ENCODE measurements around the gene MFSD12. TPM values are rescaled to one million over a fixed set of nuclear protein-coding genes. Genes with fewer than 3 reads are reported as not detected.
A peak's percentile ranks its signal among the peaks of the same experiment; 100 is the strongest.
"Not testable (repeated sequence)": the region's sequence is repeated elsewhere in the genome, so short reads cannot be mapped to it uniquely, and the experiment has no call there.

MFSD12 gene
- polyA plus RNA-seq, 3 donors: 47.9 to 150 (median 55.5) TPM

DNA sequence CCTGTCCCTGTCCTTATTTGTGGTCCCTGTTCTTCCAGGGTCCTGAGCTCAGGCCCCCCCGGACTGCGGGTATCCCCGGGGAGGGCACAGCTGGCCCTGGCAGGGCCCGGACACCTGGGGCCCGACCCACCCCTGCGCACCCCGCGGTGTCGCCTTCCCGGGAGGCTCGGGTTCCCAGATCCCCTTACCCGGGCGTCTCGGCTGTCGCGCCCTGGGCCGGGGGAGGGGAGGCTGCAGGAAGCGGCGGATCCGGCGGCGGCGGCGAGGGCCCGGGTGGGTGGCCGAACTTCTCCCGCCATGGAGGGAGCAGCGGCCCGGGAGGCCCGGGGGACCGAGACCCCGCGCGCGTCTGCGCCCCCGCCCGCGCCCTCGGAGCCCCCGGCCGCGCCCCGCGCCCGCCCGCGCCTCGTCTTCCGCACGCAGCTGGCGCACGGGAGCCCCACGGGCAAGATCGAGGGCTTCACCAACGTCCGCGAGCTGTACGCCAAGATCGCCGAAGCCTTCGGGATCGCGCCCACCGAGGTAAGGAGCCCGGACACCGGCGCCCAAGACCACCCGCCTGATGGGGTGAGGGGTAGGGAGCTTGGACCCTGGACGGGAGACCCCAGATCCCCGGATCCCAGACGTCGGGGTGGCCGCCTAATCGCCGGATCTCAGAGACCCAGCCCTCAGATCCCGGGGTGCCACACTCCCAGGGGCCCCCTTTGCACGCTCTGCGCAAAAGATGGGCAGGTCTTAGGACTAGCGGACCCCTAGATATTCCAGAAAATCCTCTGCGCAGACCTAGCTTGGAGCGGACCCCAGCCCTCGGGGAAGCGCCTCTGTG, 28.1 kb upstream of the MFSD12 start, which contains the start of gene GIPC3:
Gene GIPC3 (plus strand): TSS at position 178 of the 826 bp plus-strand sequence. CDS start 120 bp downstream, at position 298.
- H3K9me3 ChIP-seq (replicated peaks in 1 of 2; ENCODE audit: control insufficient read depth in 1 of 2, insufficient read depth in 1 of 2, low read length in 2 of 2): peaks cover 0 to 6% of the 10 kb centered on the region in 2 donors
- Mint-ChIP-seq H3K27ac (no peak within 1 kb of the TSS), H3K36me3 (no peaks in the 10 kb centered on the region), H3K27me3 (ENCODE audit: low read depth in 3 of 3) (peaks cover 22 to 34% (median 25%) of the 10 kb centered on the region in 3 donors), H3K4me3 (peak within 1 kb of the TSS in 1 of 2 donors; percentile 51), H3K9me3 (peaks cover 0 to 7% (median 0%) of the 10 kb centered on the region in 7 donors), H3K4me1 (peaks cover 4% of the 10 kb centered on the region)
- 1% methylated on average over 83 of the region's 84 CpGs for WGBS (ENCODE audit: insufficient coverage)
- no peaks in the 10 kb centered on the region for H4K20me1 ChIP-seq (ENCODE audit: insufficient read depth, low read length)
- no peak within 1 kb of the TSS for H2AFZ ChIP-seq (ENCODE audit: insufficient read depth, low read depth, low read length, poor library complexity, severe bottlenecking)
- no peaks in the 10 kb centered on the region for H3K36me3 ChIP-seq (replicated peaks in 1 of 2; ENCODE audit: control insufficient read depth in 1 of 2, insufficient read depth in 2 of 2, low read length in 2 of 2)
- H3K79me2 ChIP-seq (ENCODE audit: insufficient read depth, low read length): no peaks in the 10 kb centered on the region
- intact Hi-C loops (cut with micrococcal nuclease): no loop called here
- H3K27me3 ChIP-seq (ENCODE audit: control insufficient read depth in 2 of 2, insufficient read depth in 2 of 2, low read length in 2 of 2): peaks cover 5 to 20% of the 10 kb centered on the region in 2 donors
- H3K9ac ChIP-seq (ENCODE audit: insufficient read depth, low read length, poor library complexity, severe bottlenecking): no peak within 1 kb of the TSS
- H3K4me1 ChIP-seq (ENCODE audit: control insufficient read depth in 1 of 2, insufficient read depth in 2 of 2, low read length in 2 of 2): peaks cover 5 to 11% of the 10 kb centered on the region in 2 donors
- H3K27ac ChIP-seq (ENCODE audit: low read depth in 1 of 2, low read length in 2 of 2): no peak within 1 kb of the TSS
- H3K4me3 ChIP-seq (replicated peaks in 1 of 3; ENCODE audit: low read depth in 2 of 3, low read length in 3 of 3): no peak within 1 kb of the TSS
- peak within 1 kb of the TSS; percentile 31 for H3K4me2 ChIP-seq (replicated peaks; ENCODE audit: extremely low read depth, low read length, poor library complexity, severe bottlenecking)
- no peak for DNase-seq
- TF ChIP-seq, protein P1, sequence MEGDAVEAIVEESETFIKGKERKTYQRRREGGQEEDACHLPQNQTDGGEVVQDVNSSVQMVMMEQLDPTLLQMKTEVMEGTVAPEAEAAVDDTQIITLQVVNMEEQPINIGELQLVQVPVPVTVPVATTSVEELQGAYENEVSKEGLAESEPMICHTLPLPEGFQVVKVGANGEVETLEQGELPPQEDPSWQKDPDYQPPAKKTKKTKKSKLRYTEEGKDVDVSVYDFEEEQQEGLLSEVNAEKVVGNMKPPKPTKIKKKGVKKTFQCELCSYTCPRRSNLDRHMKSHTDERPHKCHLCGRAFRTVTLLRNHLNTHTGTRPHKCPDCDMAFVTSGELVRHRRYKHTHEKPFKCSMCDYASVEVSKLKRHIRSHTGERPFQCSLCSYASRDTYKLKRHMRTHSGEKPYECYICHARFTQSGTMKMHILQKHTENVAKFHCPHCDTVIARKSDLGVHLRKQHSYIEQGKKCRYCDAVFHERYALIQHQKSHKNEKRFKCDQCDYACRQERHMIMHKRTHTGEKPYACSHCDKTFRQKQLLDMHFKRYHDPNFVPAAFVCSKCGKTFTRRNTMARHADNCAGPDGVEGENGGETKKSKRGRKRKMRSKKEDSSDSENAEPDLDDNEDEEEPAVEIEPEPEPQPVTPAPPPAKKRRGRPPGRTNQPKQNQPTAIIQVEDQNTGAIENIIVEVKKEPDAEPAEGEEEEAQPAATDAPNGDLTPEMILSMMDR (IDR thresholded peaks at IDR 0.05): no peak

DNA sequence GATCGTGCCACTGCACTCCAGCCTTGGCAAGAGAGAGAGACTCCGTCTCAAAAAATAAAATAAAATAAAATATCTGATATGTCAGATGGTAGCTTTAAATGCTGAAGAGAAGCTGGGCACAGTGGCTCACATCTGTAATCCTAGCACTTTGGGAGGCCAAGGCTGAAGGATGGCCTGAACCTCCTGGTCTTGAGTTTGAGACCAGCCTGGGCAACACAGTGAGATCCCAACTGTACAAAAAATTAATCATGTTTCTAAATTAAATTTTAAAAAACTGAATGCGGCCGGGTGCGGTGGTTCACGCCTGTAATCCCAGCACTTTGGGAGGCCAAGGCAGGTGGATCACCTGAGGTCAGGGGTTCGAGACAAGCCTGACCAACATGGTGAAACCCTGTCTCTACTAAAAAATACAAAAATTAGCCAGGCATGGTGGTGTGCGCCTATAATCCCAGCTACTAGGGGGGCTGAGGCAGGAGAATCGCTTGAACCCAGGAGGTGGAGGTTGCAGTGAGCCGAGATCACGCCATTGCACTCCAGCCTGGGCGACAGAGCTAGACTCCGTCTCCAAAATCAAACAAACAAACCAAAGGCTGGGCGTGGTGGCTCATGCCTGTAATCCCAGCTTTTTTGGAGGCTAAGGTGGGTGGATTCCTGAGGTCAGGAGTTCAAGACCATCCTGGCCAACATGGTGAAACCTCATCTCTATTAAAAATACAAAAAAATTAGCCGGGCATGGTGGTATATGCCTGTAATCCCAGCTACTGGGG, 26.8 kb upstream of the MFSD12 start:
- peaks cover 5 to 20% of the 10 kb centered on the region in 2 donors for H3K27me3 ChIP-seq (ENCODE audit: control insufficient read depth in 2 of 2, insufficient read depth in 2 of 2, low read length in 2 of 2)
- H3K4me3 ChIP-seq (replicated peaks in 1 of 3; ENCODE audit: low read depth in 2 of 3, low read length in 3 of 3); DNase-seq; H4K20me1 ChIP-seq (ENCODE audit: insufficient read depth, low read length); H2AFZ ChIP-seq (ENCODE audit: insufficient read depth, low read depth, low read length, poor library complexity, severe bottlenecking); H3K27ac Mint-ChIP-seq; H3K9me3 ChIP-seq (replicated peaks in 1 of 2; ENCODE audit: control insufficient read depth in 1 of 2, insufficient read depth in 1 of 2, low read length in 2 of 2); H3K79me2 ChIP-seq (ENCODE audit: insufficient read depth, low read length); H3K36me3 ChIP-seq (replicated peaks in 1 of 2; ENCODE audit: control insufficient read depth in 1 of 2, insufficient read depth in 2 of 2, low read length in 2 of 2); H3K27ac ChIP-seq (ENCODE audit: low read depth in 1 of 2, low read length in 2 of 2); H3K4me2 ChIP-seq (replicated peaks; ENCODE audit: extremely low read depth, low read length, poor library complexity, severe bottlenecking); H3K4me1 Mint-ChIP-seq; H3K9ac ChIP-seq (ENCODE audit: insufficient read depth, low read length, poor library complexity, severe bottlenecking); H3K36me3 Mint-ChIP-seq; H3K9me3 Mint-ChIP-seq: not testable (repeated sequence)
- H3K4me3 Mint-ChIP-seq: peak overlapping the region in 1 of 2 donors; percentile 30
- intact Hi-C loops (cut with micrococcal nuclease): loop anchor here in 1 of 2 donors (5.0 kb wide), 1 partner anchor 37 kb away; no protein-coding TSS in a partner anchor
- H3K27me3 Mint-ChIP-seq (ENCODE audit: low read depth in 3 of 3): peaks cover 22 to 33% (median 25%) of the 10 kb centered on the region in 3 donors
- 100% methylated on average over 1 of the region's 15 CpGs for WGBS (ENCODE audit: insufficient coverage)
- peaks cover 5 to 11% of the 10 kb centered on the region in 2 donors for H3K4me1 ChIP-seq (ENCODE audit: control insufficient read depth in 1 of 2, insufficient read depth in 2 of 2, low read length in 2 of 2)

DNA sequence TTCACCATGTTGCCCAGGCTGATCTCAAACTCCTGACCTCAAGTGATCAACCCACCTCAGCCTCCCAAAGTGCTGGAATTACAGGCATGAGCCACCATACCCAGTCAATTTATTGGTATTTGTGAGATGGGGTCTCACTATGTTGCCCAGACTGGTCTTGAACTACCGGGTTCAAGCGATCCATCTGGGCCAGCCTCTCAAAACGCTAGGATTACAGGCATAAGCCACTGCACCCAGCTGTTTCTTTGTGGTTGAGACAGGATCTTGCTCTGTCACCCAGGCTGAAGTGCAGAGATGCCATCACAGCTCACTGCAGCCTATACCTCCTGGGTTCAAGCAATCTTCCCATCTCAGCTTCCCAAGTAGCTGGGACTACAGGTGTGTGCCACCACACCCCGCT, 24.4 kb upstream of the MFSD12 start:
- not testable (repeated sequence) for H3K36me3 Mint-ChIP-seq; H4K20me1 ChIP-seq (ENCODE audit: insufficient read depth, low read length); H3K4me1 Mint-ChIP-seq; H3K9me3 ChIP-seq (replicated peaks in 1 of 2; ENCODE audit: control insufficient read depth in 1 of 2, insufficient read depth in 1 of 2, low read length in 2 of 2); H3K27ac ChIP-seq (ENCODE audit: low read depth in 1 of 2, low read length in 2 of 2); H3K36me3 ChIP-seq (replicated peaks in 1 of 2; ENCODE audit: control insufficient read depth in 1 of 2, insufficient read depth in 2 of 2, low read length in 2 of 2); H3K27ac Mint-ChIP-seq; DNase-seq; H3K9me3 Mint-ChIP-seq; H2AFZ ChIP-seq (ENCODE audit: insufficient read depth, low read depth, low read length, poor library complexity, severe bottlenecking); H3K79me2 ChIP-seq (ENCODE audit: insufficient read depth, low read length); H3K4me2 ChIP-seq (replicated peaks; ENCODE audit: extremely low read depth, low read length, poor library complexity, severe bottlenecking); H3K9ac ChIP-seq (ENCODE audit: insufficient read depth, low read length, poor library complexity, severe bottlenecking); H3K4me3 Mint-ChIP-seq; H3K4me3 ChIP-seq (replicated peaks in 1 of 3; ENCODE audit: low read depth in 2 of 3, low read length in 3 of 3)
- WGBS (ENCODE audit: insufficient coverage): no CpG with 5 or more reads among the region's 4 CpGs
- Histone ChIP-seq H3K4me1 (ENCODE audit: control insufficient read depth in 1 of 2, insufficient read depth in 2 of 2, low read length in 2 of 2) (peaks cover 5 to 11% of the 10 kb centered on the region in 2 donors), H3K27me3 (ENCODE audit: control insufficient read depth in 2 of 2, insufficient read depth in 2 of 2, low read length in 2 of 2) (peaks cover 5 to 20% of the 10 kb centered on the region in 2 donors)
- intact Hi-C loops (cut with micrococcal nuclease): loop anchor here in 1 of 2 donors (5.0 kb wide), 1 partner anchor 34 kb away; no protein-coding TSS in a partner anchor
- H3K27me3 Mint-ChIP-seq (ENCODE audit: low read depth in 3 of 3): peaks cover 19 to 32% (median 20%) of the 10 kb centered on the region in 3 donors
